HG03575 (cell line): ENCODE measurements around the gene SLC10A6.

ENCODE experiments used
- ATAC-seq: cut with Tn5 transposase; IDR thresholded peaks from one replicate; pipeline ENCODE4 v1.9.1; 2021; ENCODE audit not compliant: unreplicated experiment, insufficient number of reproducible peaks, low FRiP score; ENCODE audit errors: extremely low read depth

The SLC10A6 gene

GRCh38 chr4:86816501-86817273, 32.5 kb downstream of the SLC10A6 start:
- no peak for ATAC-seq

- no peak for ATAC-seq
Measured at GRCh38 chr4:86815653-86816052, 33.5 kb downstream of the SLC10A6 start.

- no peak for ATAC-seq
Measured at GRCh38 chr4:86810847-86811246, 38.3 kb downstream of the SLC10A6 start.

GRCh38 chr4:86809809-86810208, 39.4 kb downstream of the SLC10A6 start:
- ATAC-seq: no peak

GRCh38 chr4:86791126-86791525, 58.1 kb downstream of the SLC10A6 start:
- ATAC-seq: no peak

- ATAC-seq: no peak
Measured at GRCh38 chr4:86788826-86789225, 60.4 kb downstream of the SLC10A6 start.

GRCh38 chr4:86778175-86778574, 71.0 kb downstream of the SLC10A6 start:
- ATAC-seq: no peak

GRCh38 chr4:86775061-86775460, 74.1 kb downstream of the SLC10A6 start:
- ATAC-seq: no peak
